Activated naive CD4-positive, alpha-beta T cell treated with anti-CD3 and anti-CD28 coated beads, Interleukin-2, amount 50 U/mL, for 24 hours (primary cell): ENCODE measurements around the gene GCFC2.
"Not testable (repeated sequence)": the region's sequence is repeated elsewhere in the genome, so short reads cannot be mapped to it uniquely, and the experiment has no call there.

Source experiments
- H3K27ac Mint-ChIP-seq: one replicate; pipeline ENCODE4 v1.8.0; 2021; ENCODE audit warnings: mild to moderate bottlenecking, mixed read lengths
- H3K27me3 Mint-ChIP-seq: one replicate; pipeline ENCODE4 v1.8.0; 2021; ENCODE audit warnings: mixed read lengths
- H3K36me3 Mint-ChIP-seq: one replicate; pipeline ENCODE4 v1.8.0; 2021; ENCODE audit warnings: mixed read lengths
- H3K4me1 Mint-ChIP-seq: one replicate; pipeline ENCODE4 v1.8.0; 2021; ENCODE audit warnings: mixed read lengths
- H3K4me3 Mint-ChIP-seq: one replicate; pipeline ENCODE4 v1.8.0; 2021; ENCODE audit warnings: mild to moderate bottlenecking, mixed read lengths
- H3K9me3 Mint-ChIP-seq: one replicate; pipeline ENCODE4 v1.8.0; 2021; ENCODE audit warnings: mixed read lengths

Gene GCFC2

GRCh38 chr2:75710577-75711253, at the start of gene GCFC2:
TSS of gene GCFC2 (minus strand) at chr2:75710915. CDS start at chr2:75710855, 60 bp downstream.
- H3K4me3 Mint-ChIP-seq = peak within 1 kb of the TSS; percentile 86
- H3K27ac Mint-ChIP-seq = peak within 1 kb of the TSS; percentile 94
- H3K36me3 Mint-ChIP-seq = peaks cover 5% of the 10 kb centered on the region
- H3K4me1 Mint-ChIP-seq = peaks cover 37% of the 10 kb centered on the region
- no peaks in the 10 kb centered on the region for H3K27me3 Mint-ChIP-seq
- no peaks in the 10 kb centered on the region for H3K9me3 Mint-ChIP-seq

- Mint-ChIP-seq H3K4me3 (no peak overlapping the region), H3K36me3 (no peaks in the 10 kb centered on the region), H3K27me3 (peaks cover 10% of the 10 kb centered on the region), H3K9me3 (no peaks in the 10 kb centered on the region), H3K27ac (no peak overlapping the region), H3K4me1 (no peaks in the 10 kb centered on the region)
Measured at GRCh38 chr2:75752828-75753227, 42.1 kb upstream of the GCFC2 start.

DNA sequence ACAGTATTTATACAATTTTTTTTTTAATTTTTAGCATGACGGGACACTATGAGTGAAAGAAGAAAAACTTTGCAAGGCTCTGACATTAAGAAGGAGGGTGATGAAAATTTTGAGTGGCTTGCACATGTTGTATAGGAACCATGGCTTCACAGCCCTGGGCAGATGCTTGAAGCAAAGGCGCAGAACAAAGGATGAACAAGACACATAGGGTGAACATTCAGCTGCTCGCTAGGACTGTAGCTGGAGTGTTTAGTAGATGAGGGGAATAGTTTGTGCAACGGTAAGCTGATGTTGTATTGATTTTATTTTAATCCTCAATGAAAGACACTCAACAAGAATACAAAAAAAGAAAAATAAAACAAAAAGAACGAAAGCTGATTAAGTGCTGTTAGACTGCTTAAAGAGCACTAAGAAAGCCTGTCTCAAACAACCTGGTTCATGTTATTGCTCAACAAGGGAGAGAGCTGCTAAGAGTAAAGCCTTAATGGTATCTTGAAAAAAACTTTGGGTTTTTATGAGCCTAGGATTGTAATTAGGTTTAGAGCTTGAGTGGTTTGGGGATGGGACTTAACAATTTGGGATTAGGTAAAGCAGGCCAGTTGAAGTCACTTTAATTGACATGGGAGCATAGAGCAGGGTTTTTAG, 41.2 kb upstream of the GCFC2 start:
- H3K9me3 Mint-ChIP-seq = no peaks in the 10 kb centered on the region
- H3K36me3 Mint-ChIP-seq = no peaks in the 10 kb centered on the region
- no peak overlapping the region for H3K27ac Mint-ChIP-seq
- H3K27me3 Mint-ChIP-seq = peaks cover 9% of the 10 kb centered on the region
- no peak overlapping the region for H3K4me3 Mint-ChIP-seq
- H3K4me1 Mint-ChIP-seq = no peaks in the 10 kb centered on the region

- peaks cover 9% of the 10 kb centered on the region for H3K27me3 Mint-ChIP-seq
- no peaks in the 10 kb centered on the region for H3K9me3 Mint-ChIP-seq
- H3K4me1 Mint-ChIP-seq = no peaks in the 10 kb centered on the region
- H3K36me3 Mint-ChIP-seq = no peaks in the 10 kb centered on the region
- H3K4me3 Mint-ChIP-seq = no peak overlapping the region
- no peak overlapping the region for H3K27ac Mint-ChIP-seq
Measured at GRCh38 chr2:75751360-75751759, 40.6 kb upstream of the GCFC2 start.

DNA sequence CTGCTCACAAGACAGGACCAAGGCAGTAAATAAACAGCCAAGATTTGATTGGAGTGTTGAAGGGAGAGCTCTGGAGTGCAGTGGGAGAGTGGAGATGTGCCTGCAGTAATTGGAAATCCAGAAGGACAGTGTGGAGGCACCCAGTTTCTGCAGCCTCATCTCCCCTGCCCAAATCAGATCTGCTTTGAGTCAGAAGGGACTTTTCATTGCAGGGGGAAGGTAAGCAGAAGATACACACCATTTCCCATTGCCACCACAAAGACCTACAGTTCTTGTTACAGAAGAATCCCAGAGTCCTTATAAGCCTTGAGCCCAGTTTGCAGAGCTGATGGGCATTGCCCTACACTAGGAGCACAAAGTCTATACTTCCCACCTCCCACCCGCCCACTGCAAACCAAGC, 27.2 kb upstream of the GCFC2 start:
- no peaks in the 10 kb centered on the region for H3K36me3 Mint-ChIP-seq
- no peak overlapping the region for H3K4me3 Mint-ChIP-seq
- no peaks in the 10 kb centered on the region for H3K4me1 Mint-ChIP-seq
- H3K27me3 Mint-ChIP-seq = peaks cover 20% of the 10 kb centered on the region
- H3K9me3 Mint-ChIP-seq = peaks cover 3% of the 10 kb centered on the region
- H3K27ac Mint-ChIP-seq = no peak overlapping the region

DNA sequence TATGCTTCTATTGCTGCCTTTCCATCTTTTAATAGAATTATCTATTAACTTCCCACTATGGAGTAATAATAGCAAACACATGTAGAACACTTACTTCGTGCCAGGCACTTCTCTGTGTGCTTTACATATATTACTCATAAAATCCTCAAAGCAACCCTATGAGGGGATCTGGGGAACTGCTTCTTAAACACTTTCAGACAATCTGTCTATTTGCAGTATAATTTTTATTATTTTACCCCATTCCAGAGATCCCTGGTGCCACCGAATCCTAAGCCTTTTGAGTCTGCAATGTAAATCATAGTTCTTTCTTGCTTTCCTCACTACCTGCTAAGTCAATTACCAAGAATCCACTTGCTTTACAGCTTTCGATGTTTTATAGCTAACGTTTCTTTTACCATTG, 25.6 kb upstream of the GCFC2 start:
- Mint-ChIP-seq H3K36me3 (no peaks in the 10 kb centered on the region), H3K27me3 (peaks cover 17% of the 10 kb centered on the region), H3K4me3 (no peak overlapping the region), H3K4me1 (no peaks in the 10 kb centered on the region), H3K9me3 (no peaks in the 10 kb centered on the region), H3K27ac (no peak overlapping the region)

- Mint-ChIP-seq H3K9me3 (no peaks in the 10 kb centered on the region), H3K27me3 (peaks cover 6% of the 10 kb centered on the region), H3K4me3 (no peak overlapping the region)
Measured at GRCh38 chr2:75729861-75730260, 19.1 kb upstream of the GCFC2 start.

DNA sequence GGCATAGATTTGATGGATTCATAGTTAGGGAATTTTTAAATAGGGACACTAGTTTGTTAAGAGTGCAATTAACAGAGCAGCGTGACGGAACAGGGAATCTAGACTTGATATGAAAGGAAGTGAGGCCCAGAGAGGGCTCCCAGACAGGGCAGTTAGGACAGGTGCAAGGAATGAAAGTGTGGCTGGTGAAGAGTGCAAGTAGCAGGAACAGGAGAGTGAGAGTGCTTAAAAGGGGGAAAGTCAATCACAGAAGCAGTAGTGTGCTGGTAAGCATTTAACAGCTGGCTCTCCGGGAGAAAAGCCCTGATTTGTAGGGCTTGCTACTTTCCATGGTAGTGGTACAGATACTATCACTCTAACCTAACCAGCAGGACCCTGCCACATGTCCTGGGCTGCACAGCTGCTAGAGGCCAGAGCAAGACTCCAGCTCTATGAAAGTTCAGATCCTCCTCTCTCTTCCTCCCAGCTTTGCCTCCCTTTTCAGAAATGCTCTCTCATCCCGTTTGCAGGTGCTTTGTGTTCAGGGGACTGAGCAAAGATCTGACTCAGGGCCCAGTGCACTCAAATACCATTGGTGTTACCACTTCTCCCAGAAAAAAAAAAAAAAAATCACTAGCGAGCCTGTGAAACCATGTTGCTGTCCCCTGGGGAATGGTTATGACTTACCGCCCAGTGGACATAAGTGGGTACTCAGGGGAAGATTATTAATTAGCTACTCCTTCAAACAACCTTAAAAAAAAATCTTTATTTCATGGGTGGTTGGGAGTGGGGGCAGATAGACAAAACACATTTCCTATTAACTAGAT, 18.1 kb upstream of the GCFC2 start:
- Mint-ChIP-seq H3K36me3 (no peaks in the 10 kb centered on the region), H3K4me3 (no peak overlapping the region), H3K9me3 (no peaks in the 10 kb centered on the region), H3K27ac (no peak overlapping the region), H3K27me3 (peaks cover 5% of the 10 kb centered on the region), H3K4me1 (no peaks in the 10 kb centered on the region)

More at GRCh38 chr2:75729861-75730260, 19.1 kb upstream of the GCFC2 start:
- Mint-ChIP-seq H3K36me3 (no peaks in the 10 kb centered on the region), H3K27ac (no peak overlapping the region), H3K4me1 (no peaks in the 10 kb centered on the region)

- H3K27me3 Mint-ChIP-seq = peaks cover 18% of the 10 kb centered on the region
- peaks cover 2% of the 10 kb centered on the region for H3K36me3 Mint-ChIP-seq
- no peak overlapping the region for H3K4me3 Mint-ChIP-seq
- H3K9me3 Mint-ChIP-seq = peaks cover 9% of the 10 kb centered on the region
- H3K27ac Mint-ChIP-seq = no peak overlapping the region
- no peaks in the 10 kb centered on the region for H3K4me1 Mint-ChIP-seq
Measured at GRCh38 chr2:75722687-75723086, 12.0 kb upstream of the GCFC2 start.

DNA sequence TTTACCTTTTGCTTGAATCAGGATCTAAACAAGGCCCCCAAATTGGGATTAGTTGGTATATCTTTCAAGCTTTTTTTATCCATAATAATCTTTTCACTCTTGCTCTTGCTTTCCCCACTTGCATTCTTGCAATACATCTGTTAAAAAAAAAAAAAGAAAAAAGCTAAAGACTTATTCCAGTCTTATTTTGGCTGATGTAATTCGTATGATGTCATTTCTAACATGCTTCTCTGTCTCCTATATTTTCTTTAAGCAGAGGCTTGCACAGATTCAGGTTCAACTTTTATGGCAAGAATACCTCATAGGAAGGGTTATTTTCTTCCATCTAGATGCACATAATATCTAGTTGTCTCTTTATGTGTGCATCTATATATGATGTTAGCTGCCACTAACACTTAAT, 9.8 kb upstream of the GCFC2 start:
- no peaks in the 10 kb centered on the region for H3K4me1 Mint-ChIP-seq
- no peak overlapping the region for H3K27ac Mint-ChIP-seq
- H3K4me3 Mint-ChIP-seq = no peak overlapping the region
- H3K27me3 Mint-ChIP-seq = peaks cover 15% of the 10 kb centered on the region
- peaks cover 9% of the 10 kb centered on the region for H3K9me3 Mint-ChIP-seq
- peaks cover 2% of the 10 kb centered on the region for H3K36me3 Mint-ChIP-seq

DNA sequence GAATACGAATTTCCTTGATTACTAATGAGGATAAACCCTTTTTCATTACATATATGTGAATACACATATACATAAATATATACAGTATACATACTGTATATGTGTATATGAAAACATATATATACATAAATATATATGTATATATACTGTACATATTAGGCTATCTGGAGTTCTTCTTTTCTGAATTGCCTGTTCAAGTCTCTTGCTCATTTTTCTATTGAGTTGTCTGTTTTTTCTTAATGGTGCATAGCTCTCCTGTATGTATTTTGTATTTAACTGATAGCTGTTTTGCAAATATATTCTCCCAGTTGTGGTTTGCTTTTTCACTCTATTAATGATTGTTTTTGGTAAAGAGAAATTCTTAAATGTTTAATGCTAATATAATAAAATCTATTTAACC, 8.9 kb upstream of the GCFC2 start:
- no peak overlapping the region for H3K27ac Mint-ChIP-seq
- peaks cover 15% of the 10 kb centered on the region for H3K27me3 Mint-ChIP-seq
- H3K4me1 Mint-ChIP-seq = no peaks in the 10 kb centered on the region
- H3K36me3 Mint-ChIP-seq = peaks cover 2% of the 10 kb centered on the region
- H3K4me3 Mint-ChIP-seq = no peak overlapping the region
- peaks cover 9% of the 10 kb centered on the region for H3K9me3 Mint-ChIP-seq

- Mint-ChIP-seq H3K4me3 (no peak overlapping the region), H3K9me3 (peaks cover 9% of the 10 kb centered on the region), H3K27ac (no peak overlapping the region), H3K27me3 (no peaks in the 10 kb centered on the region), H3K36me3 (peaks cover 2% of the 10 kb centered on the region), H3K4me1 (no peaks in the 10 kb centered on the region)
Measured at GRCh38 chr2:75716406-75716805, 5.7 kb upstream of the GCFC2 start.

DNA sequence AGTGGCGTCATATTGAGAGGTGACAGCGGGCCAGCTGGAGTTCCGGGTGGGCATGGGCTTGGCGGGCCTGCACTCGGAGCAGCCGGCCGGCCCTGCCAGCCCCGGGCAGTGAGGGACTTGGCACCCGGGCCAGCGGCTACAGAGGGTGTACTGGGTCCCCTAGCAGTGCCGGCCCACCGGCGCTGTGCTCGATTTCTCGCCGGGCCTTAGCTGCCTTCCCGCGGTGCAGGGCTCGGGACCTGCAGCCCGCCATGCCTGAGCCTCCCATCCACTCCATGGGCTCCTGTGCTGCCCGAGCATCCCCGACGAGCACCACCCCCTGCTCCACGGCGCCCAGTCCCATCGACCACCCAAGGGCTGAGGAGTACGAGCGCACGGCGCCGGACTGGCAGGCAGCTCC, 875 bp upstream of the GCFC2 start:
- peak overlapping the region; percentile 86 for H3K4me3 Mint-ChIP-seq
- H3K27ac Mint-ChIP-seq = peak overlapping the region; percentile 23
- H3K9me3 Mint-ChIP-seq, H3K36me3 Mint-ChIP-seq, H3K27me3 Mint-ChIP-seq: not testable (repeated sequence)
- H3K4me1 Mint-ChIP-seq = peaks cover 32% of the 10 kb centered on the region

GRCh38 chr2:75710220-75710576, 517 bp downstream of the GCFC2 start:
- no peaks in the 10 kb centered on the region for H3K9me3 Mint-ChIP-seq
- no peaks in the 10 kb centered on the region for H3K27me3 Mint-ChIP-seq
- peaks cover 7% of the 10 kb centered on the region for H3K36me3 Mint-ChIP-seq
- peak overlapping the region; percentile 94 for H3K27ac Mint-ChIP-seq
- H3K4me3 Mint-ChIP-seq = peak overlapping the region; percentile 86
- H3K4me1 Mint-ChIP-seq = peaks cover 37% of the 10 kb centered on the region

- H3K36me3 Mint-ChIP-seq = peaks cover 12% of the 10 kb centered on the region
- peak overlapping the region; percentile 86 for H3K4me3 Mint-ChIP-seq
- no peaks in the 10 kb centered on the region for H3K27me3 Mint-ChIP-seq
- H3K9me3 Mint-ChIP-seq = no peaks in the 10 kb centered on the region
- H3K4me1 Mint-ChIP-seq = peaks cover 37% of the 10 kb centered on the region
- H3K27ac Mint-ChIP-seq = peak overlapping the region; percentile 66
Measured at GRCh38 chr2:75709297-75709696, 1.4 kb downstream of the GCFC2 start.

DNA sequence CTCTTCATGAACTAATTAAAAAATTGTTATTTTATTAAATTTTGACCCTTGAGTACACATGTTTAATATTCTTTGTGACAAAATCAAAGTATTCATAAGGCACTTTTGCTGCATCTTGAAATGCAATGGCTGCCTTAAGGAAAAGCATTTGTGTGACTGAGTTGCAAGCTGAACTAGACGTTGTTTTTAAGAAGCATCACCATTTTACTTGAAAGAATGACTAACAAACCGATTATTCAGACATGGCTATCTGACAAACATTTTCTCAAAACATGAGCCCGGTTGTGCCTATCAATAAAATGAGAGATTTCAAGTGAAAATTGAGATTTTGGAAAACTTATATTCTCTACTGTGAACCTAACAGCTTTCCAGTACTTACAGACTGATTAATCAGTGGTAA, 2.8 kb downstream of the GCFC2 start:
- no peak overlapping the region for H3K27ac Mint-ChIP-seq
- peaks cover 37% of the 10 kb centered on the region for H3K4me1 Mint-ChIP-seq
- H3K9me3 Mint-ChIP-seq = no peaks in the 10 kb centered on the region
- peak overlapping the region; percentile 47 for H3K4me3 Mint-ChIP-seq
- H3K27me3 Mint-ChIP-seq = no peaks in the 10 kb centered on the region
- H3K36me3 Mint-ChIP-seq = peaks cover 19% of the 10 kb centered on the region
